Measurements from ENCODE around the gene BLOC1S3. TPM values are rescaled to one million over a fixed set of nuclear protein-coding genes. Genes with fewer than 3 reads are reported as not detected.

BLOC1S3 gene
- total RNA-seq, 1 experiment from 2014 or later, result 21.5 TPM

DNA sequence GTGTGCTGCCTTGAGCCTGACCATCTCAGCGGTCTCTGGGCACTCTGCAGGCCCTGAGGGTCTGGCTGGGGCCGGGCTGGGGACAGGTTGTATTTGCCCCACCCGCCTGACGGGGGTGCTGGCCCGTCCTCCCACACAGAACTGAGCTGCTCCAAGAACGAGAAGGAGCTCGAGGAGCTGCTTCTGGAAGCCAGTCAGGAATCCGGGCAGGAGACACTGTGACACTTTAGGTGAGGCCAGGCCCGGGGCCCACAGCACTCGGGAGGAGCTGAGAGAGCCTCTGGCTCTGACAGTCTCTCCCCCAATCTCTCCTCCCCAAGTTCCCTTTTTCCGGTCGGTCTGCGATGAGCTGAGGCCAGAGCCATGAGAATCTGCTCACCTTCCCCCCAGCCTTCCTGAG, 32.3 kb upstream of the BLOC1S3 start:
- DNase-seq (ENCODE audit: low spot score), result no peak

DNA sequence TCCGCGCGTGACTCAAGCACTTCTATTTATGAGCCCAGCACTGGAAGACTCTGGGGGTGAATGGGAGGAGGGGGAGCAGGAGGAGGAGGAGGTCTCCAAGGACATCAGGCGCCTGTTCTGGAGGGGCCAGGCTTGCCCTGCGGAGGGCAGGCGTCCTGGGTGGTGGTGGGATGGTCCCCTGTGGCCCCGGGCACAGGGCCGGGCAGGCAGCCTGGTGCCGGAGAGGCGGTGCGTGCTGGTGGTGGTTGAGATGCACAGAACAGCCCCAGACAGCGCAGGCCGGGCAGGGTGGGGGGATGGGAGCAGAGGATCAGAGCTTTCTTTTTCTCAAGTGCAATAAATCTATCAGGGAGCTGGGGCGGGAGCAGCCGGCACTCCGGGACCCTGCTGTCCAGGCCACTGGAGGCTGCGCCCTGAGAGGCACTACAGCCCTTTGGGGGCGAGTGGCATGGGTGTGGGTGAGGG, 31.8 kb upstream of the BLOC1S3 start:
- no peak for DNase-seq (ENCODE audit: low spot score)

DNA sequence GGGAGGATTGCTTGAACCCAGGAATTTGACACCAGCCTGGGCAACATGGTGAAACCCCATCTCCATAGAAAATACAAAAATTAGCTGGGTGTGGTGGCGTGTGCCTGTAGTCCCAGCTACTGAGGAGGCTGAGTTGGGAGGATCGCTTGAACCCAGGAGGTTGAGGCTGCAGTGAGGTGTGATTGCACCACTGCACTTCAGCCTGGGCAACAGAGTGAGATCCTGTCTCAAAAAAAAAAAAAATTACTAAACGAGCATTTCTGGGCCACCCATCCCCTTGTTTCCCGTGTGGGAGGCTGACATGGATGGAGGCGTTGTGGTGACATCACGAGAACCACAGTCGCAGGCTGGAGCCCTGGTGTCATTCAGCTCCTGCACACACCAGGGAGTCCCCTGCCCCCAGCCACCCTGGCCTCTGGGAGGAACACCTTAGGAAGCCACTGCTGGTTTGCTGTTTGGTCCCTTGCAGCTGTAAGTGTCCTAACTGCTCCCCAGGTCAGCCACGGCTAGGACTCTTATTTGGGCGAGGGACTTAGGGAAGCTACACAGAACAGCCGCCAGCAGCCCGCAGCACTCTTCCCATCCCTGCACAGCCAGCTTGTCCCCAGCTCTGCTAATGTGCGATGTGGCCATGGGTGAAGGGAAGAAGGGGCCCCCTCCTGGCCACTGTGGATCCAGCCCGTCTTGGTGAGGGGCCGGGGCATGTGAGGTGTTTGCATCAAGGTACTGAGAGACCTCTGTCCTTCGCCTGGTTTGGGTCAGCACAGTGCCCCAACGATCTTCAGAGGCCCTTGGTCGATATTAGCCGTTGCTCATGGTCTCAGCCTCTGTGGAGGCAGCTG, 30.5 kb upstream of the BLOC1S3 start:
- DNase-seq (ENCODE audit: low spot score), result no peak

GRCh38 chr19:45149129-45149528, 29.5 kb upstream of the BLOC1S3 start:
- no peak for DNase-seq (ENCODE audit: low spot score)

DNA sequence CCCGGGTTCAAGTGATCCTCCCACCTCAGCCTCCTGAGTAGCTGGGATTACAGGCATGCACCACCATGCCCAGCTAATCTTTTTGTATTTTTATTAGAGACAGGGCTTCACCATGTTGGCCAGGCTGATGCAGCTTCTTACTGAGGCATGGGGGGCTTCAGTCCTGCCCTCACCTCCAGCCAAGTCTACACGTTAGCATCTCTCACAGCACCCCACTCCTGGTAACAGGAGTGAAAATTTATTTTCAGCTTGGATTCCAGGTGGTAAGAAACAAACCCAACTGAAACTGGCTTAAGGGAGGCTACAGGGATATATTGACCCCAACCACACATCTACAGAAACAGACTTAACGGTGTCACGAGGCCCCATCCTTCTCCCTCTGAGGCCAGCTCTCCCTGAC, 28.4 kb upstream of the BLOC1S3 start:
- DNase-seq (ENCODE audit: low spot score), result no peak

- no peak for DNase-seq (ENCODE audit: low spot score)
Observed at GRCh38 chr19:45150751-45151281, 27.8 kb upstream of the BLOC1S3 start.

GRCh38 chr19:45151320-45151719, 27.3 kb upstream of the BLOC1S3 start:
- no peak for DNase-seq (ENCODE audit: low spot score)

GRCh38 chr19:45151821-45152503, 26.6 kb upstream of the BLOC1S3 start:
- no peak for DNase-seq (ENCODE audit: low spot score)

DNA sequence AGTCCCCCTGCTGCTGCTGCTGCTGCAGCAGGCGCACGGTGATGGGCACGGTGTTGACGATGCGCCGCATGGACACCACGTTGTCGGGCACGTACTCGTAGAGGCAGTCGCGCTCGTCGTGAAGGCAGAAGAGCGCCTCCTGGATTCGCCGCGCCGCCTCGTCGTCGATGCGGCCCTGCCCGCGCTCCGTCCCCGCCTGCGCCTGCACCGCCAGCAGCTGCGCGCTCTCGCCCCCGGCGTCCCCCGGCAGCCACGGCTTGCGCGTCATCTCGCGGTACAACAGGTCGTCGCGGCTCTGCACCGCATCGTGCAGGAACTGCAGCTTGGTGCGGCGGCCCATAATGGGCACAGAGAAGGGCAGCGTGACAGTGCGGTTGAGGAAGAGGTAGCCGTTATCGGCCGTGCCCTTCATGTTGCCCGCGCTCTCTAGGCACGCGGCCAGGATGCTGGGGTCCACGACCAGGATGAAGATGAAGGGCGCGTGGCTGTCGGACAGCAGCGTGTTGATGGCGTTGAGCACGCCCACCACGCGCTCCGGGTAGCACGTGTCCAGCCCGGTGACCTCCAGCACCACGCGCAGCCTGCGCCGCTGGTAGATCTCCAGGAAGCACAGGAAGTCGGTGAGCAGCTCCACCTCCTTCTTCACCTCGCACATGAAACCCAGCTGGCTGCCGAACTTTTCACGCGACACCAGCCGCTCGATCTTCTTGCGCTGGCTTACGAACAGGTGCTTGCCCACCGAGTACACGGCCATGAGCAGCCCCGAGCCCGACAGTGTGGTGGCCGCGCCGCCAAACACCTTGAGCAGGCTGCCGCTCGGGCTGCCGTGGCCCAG, 25.9 kb upstream of the BLOC1S3 start:
- no peak for DNase-seq (ENCODE audit: low spot score)

- peak; percentile 52 for DNase-seq (ENCODE audit: low spot score)
Observed at GRCh38 chr19:45153339-45154063, 25.1 kb upstream of the BLOC1S3 start.

DNA sequence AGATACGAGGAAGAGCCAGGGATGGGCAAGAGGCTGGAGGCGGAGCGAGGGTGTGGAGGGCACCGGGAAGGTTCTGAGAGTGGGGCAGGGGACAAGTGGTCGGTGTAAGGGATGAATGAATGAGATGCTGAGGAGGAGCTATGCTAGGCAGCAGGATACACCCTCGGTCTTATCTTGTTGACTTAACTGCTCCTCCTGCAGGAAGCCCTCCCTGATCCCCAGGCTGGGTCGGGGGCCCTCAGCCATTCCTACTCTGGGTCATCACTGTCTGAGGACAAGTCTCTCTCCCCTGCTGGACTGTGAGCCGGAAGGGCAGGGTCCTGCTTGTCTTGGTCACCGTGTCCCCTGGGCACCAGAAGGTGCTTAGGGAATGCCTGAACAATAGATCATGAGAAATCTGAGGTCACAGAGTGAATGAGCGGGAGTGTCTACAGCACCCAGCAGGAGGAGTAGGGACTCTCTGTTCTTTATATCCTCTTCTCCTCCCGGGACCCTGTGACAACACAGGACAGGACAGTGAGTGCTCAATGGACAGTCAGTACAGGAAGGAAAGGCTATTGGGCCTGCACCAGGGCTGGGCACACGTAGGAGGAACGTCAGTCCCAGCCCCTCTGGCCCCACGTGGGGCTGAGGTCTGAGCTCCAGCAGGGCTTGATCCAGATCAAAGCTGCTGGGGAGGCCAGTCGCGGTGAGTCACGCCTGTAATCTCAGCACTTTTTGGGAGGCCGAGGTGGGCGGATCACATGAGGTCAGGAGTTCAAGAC, 24.3 kb upstream of the BLOC1S3 start:
- peak; percentile 83 for DNase-seq (ENCODE audit: low spot score)

DNA sequence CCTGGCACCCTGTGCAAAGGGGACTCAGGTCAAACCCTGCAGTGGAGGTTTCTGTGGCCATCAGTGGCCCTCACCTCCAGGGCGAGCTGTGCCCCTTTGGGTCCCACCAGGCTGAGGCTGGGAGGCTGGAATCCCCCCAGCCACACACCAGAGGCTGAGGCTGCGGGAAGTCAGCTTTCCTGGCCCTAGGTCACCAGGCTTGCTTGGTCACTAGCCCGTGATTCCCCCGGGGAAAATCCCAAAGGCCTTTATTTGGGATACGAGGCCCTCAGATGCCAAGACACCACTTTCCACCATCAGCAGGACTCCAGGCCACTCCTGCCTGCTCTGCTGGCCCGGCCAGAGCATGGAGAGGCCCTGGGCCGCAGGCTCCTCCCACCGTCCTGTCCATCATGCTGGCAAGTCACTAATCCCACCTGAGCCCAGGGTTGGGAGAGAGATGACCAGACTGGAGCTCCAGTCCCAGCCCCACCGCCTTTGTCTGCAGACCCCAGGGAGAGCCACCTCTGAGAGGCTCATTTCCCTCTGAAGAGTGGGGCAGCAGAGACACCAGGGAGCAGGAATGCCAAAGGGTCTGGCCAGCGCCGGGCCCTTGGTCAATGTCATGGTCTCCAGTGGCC, 22.5 kb upstream of the BLOC1S3 start:
- no peak for DNase-seq (ENCODE audit: low spot score)

DNA sequence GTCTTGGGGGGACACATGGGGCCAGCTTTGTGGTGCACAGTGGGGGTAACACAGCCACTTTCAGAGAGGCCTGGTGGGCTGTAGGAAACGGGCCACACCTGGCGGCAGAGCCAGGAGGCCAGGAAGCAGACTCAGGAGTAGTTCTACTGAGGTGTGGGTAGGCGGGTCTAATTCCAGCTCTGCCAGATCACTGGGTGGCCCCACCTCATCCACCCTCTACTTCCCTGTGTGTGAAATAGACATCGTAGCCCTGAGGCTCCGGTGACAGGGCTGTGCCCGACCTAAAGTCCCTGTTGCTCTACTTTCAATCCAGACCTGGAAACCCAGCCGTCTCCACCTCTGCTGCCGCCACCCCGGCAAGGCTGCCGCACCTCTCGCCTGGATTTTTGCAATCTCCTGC, 21.8 kb upstream of the BLOC1S3 start:
- peak; percentile 81 for DNase-seq (ENCODE audit: low spot score)

GRCh38 chr19:45158503-45159209, 19.9 kb upstream of the BLOC1S3 start:
- DNase-seq (ENCODE audit: low spot score), result no peak

DNA sequence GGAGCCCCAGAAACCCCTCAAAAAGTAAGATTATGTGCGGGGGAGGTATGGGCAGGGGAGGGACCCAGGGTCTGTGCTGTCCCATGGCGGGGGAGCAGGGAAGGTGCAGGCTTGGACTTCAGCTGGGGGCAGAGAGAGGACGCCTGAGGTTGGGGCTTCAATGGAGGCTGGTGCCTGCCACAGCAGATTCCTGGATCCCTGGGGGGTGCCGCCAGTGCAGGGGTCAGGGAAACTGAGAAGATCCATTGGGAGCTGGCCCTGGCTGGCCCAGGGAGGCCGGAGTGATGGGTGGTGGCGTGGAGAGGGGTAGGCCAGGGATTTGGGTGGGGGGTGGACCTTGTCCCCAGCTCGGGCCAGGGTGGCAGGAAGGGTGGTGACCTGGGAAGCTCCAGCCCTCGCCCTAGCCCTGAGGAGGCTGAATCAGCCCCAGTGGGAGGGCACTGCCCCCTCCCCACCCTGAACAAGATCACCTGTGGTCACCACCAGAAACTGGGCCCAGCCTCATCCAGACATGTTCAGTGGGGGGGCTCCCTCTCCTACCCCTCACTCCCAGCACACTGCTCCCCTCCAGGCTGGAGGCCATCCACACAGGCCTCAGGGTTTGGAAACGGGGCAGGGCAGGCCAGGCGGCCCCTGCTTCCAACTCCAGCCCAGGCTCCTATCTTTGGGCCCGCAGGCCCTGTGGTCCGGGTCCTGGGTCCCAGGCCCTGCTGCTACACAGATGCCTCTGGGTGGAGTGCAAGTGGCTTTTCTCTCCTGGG, 19.2 kb upstream of the BLOC1S3 start:
- no peak for DNase-seq (ENCODE audit: low spot score)

GRCh38 chr19:45159971-45160324, 18.6 kb upstream of the BLOC1S3 start:
- no peak for DNase-seq (ENCODE audit: low spot score)

GRCh38 chr19:45160870-45161737, 17.5 kb upstream of the BLOC1S3 start, which contains the start of gene NKPD1:
Gene NKPD1 (minus strand): TSS chr19:45160982. CDS start chr19:45160150, 832 bp downstream.
- DNase-seq (ENCODE audit: low spot score), result peak; percentile 93

All from HT-29 (cell line).